SK-N-MC (cell line): ENCODE results near the gene CEP72.

ENCODE experiments used
- EZH2 ChIP-seq: fragments of 200-600 bp; sonication (generic); IDR thresholded peaks from one replicate; pipeline ENCODE4 v1.6.1; 2017; ENCODE audit warnings: antibody characterized with exemption
- POLR2AphosphoS5 ChIP-seq: IDR thresholded peaks from 2 replicates; pipeline ENCODE4 v1.6.1; 2012; ENCODE audit warnings: mild to moderate bottlenecking, low read depth, low read length, borderline replicate concordance

DNA sequence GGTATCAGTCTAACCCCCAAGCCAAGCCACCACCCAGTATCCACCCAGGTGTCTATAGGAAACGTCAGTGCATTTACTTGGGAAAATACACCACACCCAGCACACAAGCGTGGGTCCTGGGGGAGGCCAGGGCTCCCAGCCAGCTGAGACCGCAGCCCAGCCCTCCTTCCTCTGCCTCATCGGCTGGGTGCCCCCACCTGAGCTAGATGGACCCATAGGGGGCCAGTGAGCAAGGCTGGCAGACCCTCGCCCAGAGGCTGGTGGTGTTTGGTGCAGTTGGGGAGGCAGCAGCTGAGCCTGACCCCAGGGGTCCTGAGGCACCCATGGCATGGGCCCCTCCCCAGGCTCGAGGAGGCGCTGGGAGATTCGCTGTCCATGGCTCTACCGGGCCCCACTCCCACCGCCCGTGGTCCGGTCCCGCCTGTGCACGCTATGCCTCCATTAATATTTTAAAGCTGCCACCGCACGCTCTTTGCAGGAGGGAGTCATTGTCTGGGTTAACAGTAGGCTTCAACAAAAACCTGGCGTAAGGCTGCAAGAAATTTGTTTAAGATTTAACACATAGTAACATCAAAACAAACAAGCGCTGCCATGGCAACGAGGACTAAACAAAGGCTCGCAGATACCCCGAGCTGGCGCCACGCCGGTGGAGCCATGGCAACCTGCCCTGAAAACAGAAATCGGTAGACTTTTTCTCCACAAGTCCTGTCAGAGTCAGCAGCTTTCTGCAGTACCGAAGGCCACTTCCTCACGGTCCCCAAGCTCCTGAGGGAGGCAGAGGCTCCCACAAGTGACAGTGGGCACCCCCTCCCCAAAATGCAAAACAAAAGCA is 60.4 kb downstream of the CEP72 start:
- TF ChIP-seq POLR2AphosphoS5 (no peak), EZH2 (no peak)
